GM18873 (cell line): ENCODE results near the gene HEY2.
"Not testable (repeated sequence)": the region's sequence is repeated elsewhere in the genome, so short reads cannot be mapped to it uniquely, and the experiment has no call there.

Source experiments
- ATAC-seq: cut with Tn5 transposase; IDR thresholded peaks from one replicate; pipeline ENCODE4 v1.9.1; 2021; ENCODE audit warnings: mild to moderate bottlenecking, moderate library complexity, moderate number of reproducible peaks; ENCODE audit not compliant: unreplicated experiment, low FRiP score

Gene HEY2

DNA sequence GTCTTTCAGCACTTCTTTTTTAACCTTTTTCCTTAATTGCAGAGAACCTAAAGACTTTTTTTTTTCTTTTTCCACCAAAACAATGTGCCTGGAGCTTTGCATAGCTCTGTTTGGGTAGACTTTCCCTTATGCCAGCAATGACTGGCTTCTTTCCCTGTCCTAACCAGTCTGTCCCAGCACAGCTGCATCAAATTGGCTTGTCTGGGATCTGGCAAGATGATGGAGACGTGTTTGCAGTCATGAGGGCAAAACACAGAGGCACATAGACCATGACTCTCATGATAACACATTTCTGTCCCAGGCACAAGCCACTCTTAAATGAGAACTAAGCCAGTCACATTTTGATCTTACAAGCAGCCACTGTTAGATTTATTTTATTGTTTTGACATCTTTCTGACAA lies 16.5 kb downstream of the HEY2 start:
- no peak for ATAC-seq

- no peak for ATAC-seq
Observed at GRCh38 chr6:125766641-125767040, 17.2 kb downstream of the HEY2 start.

DNA sequence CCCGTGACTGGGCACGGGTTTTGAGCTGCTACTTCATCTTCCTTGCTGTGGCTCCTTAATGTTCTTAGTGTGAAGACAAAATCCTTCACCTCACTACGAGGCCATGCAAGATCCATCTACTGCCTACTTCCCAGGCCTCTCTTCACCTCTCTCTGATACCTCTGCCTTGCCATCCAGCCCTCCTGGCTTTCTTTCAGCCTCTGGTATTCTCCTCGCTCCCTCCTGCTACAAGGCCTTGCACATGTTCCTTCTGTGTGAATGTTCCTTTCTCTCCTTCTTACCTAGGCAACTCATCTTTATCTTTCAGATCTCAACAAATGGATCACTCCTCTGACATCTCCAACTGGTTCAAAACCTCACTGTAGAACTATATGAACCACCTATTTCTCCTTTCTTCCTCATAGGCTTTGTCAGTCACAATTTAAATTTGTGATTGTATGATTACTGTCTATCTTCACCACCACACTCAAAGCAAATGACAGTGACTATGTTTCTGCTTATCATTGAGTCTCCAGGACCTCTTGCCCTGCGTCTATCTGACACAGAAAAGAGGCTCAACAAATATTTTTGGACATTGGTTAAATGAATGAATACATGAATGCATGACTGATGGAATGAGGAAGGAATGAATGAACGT lies 19.8 kb downstream of the HEY2 start:
- no peak for ATAC-seq

GRCh38 chr6:125773387-125774341 lies 24.2 kb downstream of the HEY2 start:
- ATAC-seq = no peak

- not testable (repeated sequence) for ATAC-seq
Observed at GRCh38 chr6:125776107-125776826, 26.8 kb downstream of the HEY2 start.

DNA sequence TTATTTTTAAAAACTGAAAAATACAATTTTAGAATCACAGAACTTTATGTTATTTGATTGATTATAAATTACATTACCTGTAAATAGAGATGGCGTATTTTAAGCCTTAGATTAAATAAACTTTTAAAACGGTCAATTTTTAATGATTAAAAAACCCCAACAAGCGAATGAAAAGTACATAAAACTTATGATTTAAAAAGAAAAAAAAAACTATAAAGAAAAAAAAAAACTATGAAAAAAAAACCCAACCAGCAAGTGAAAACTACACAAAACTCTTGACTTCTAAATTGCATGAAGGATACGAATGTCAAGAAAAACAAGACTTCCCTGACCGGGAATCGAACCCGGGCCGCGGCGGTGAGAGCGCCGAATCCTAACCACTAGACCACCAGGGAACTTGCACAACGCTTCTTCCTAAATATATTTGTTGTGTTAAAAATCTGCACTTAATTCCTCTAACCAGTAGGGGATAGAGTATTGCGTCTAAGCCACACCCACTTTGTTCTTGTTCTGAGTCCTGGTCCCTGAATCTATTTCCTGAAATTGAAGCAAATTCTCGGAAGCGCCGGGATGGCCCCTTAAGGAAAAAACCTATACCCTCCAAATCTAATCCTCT lies 30.6 kb downstream of the HEY2 start:
- peak; percentile 84 for ATAC-seq

- ATAC-seq = peak; percentile 55
Observed at GRCh38 chr6:125780540-125781313, 31.3 kb downstream of the HEY2 start.

- peak; percentile 31 for ATAC-seq
Observed at GRCh38 chr6:125781314-125781868, 32.0 kb downstream of the HEY2 start.

DNA sequence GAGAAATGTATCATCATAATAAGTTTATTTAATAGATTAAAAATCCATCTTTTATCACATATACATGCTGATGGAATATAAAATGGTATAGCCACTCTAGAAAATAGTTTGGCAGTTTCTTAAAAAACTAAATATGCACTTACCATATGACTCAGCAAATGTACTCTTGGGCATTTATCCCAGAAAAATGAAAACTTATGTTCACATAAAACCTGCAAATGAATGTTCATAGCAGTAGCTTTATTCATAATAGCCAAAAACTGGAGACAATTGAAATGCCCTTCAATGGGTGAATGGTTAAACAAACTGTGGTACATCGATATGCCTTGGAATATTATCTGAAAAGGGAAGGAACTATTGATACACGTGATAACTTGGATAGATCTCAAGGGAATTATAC lies 34.9 kb downstream of the HEY2 start:
- no peak for ATAC-seq

GRCh38 chr6:125787791-125788190 lies 38.4 kb downstream of the HEY2 start:
- ATAC-seq = no peak

DNA sequence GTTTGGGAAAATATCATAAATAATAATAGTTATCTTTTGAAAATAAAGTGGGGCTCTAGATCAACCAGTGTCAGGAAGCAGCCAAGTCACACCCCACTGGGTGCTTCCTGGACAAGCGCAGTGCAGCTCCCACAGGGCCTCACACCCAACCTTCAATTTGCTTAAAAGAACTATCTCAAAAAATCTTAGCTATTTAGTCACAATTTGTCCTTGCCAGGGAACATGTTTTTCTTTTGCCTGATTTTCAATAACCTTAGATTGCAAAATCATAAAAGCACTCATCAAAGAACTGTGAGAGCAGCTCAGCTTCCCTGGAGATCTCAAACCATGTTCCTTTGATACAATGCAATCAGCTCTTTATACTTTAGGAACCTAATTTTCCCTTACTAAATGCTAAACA lies 39.7 kb downstream of the HEY2 start:
- ATAC-seq = no peak

GRCh38 chr6:125789576-125790357 lies 40.3 kb downstream of the HEY2 start:
- peak; percentile 30 for ATAC-seq

DNA sequence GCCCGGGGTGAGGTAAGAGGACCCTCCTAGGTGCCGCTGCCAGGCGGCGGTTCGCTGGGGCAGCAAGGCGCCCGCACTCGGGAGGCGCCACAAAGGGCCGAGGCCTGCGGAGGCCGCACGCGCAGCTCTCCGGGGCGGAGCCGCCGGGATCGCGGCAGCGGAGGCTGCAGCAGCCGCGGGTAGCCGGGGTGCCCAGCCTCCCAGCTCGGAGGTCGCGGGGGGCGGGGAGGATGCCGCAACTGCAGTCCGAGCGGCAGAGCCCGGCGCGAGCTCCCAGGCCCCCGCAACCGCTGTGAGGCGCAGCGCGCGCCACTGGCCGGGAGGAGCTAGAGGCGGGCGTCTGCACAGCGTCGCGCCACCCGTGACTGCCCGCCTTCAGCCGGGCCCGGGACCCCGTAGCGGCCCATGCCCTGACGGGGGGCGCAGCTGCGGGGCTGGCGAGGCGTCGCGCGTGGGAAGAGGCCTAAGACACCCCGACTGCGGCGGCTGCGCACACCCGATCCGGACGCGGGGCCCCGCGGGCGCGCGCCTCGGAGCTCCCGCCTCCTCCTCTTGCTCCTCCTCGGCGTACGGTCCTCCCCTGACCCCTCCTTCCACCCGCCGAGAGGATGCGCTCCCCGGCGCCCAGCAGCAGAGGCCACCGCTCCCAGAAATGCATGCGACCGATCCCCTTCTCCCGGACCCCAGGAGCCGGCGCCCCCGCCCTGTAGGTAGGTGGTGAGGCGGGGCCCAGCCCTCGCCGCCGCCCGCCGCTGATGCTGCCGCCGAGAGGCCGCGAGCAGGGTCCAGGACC lies 41.1 kb downstream of the HEY2 start, which contains the start of gene NCOA7:
TSS of gene NCOA7 (plus strand) at position 603 of the 793 bp plus-strand sequence. CDS start 24,395 bp downstream, outside the sequence.
- peak; percentile 55 for ATAC-seq

DNA sequence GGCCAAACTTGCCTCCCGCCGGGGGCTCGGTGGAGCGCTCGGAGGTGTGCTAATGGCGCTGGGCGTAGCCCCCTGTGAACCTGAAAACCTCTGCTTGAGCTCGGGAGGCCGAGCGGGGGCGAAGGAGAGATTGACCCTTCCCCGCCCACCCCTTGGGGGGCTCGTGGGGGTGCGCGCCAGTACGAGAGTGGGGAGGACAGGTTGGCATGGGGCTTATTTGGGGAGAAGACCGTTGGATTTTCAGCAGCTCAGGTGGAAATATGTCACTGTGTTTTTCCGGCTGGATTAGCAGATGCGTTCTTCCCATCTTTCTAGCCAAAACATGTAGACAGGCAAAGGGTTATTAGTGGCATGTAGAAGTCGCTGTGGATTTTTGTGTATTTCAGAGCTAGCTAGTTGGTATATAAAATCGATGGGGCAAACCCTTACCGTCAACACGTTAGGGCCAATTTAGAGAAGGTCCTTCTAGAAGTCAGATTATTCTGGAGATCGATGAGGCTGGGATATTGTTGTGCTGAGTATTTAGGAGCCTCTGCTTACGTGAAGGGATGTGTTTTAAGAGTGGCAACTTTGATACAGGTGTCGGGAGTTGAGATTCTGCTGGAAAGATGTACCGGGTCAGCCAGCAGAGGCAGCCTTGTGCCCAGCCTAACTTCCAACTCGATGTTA lies 41.9 kb downstream of the HEY2 start:
- peak; percentile 40 for ATAC-seq

DNA sequence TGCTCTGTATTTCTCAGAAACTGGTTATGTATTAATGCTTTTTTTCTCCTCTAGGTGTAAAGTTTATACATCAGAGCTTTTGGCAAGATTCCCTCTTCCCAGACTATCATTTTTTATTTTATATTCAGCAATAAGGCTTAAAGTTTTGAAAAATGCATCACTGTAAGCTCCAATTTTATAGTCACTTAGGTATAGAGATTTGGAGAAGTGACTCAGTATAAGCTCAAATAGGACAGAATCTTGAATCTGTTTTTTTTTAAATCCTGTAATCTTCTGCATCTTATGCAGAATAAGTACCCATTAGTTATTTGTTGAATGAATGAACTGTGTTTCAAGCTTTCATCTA lies 42.4 kb downstream of the HEY2 start:
- ATAC-seq = no peak

GRCh38 chr6:125792172-125792571 lies 42.7 kb downstream of the HEY2 start:
- ATAC-seq = no peak

DNA sequence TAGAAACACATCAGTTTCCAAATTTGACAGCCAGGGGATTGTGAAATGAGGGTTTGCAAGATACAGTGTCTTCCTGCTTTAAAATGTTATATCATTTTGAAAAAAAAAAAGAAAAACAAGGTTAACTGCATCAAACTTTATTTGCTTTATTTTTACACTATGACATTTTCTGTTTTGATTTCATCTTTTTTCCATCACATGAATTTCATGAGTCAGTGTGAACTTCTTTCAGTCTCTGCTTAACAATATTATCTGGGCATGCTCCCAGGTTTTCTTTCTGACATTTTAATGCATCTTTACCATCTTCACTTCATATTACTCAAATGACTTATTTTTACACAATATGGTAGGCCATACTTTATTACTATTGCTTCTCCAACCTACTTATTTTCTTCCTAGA lies 43.2 kb downstream of the HEY2 start:
- no peak for ATAC-seq
